Choroid plexus epithelial cell (primary cell): ENCODE data around the gene MBLAC1.
A peak's percentile ranks its signal among the peaks of the same experiment; 100 is the strongest.

Experiments
- DNase-seq: peaks from one replicate; pipeline ENCODE4 v3.0.0-alpha.2; 2010; ENCODE audit warnings: low read depth
- H3K4me3 ChIP-seq: 2 replicates; pipeline ENCODE4 v1.5.1; 2011; ENCODE audit warnings: low read depth, mild to moderate bottlenecking, control low read depth, low read length, moderate library complexity
- CTCF ChIP-seq: conservative IDR thresholded peaks from 2 replicates; pipeline ENCODE4 v1.5.1; 2011; ENCODE audit warnings: low read depth, mild to moderate bottlenecking, control low read depth, inconsistent platforms, low read length, moderate library complexity

The MBLAC1 gene

GRCh38 chr7:100085515-100085914 is 41.3 kb upstream of the MBLAC1 start:
- no peak overlapping the region for H3K4me3 ChIP-seq
- no peak for TF ChIP-seq CTCF
- DNase-seq: no peak

GRCh38 chr7:100087055-100087750 is 39.6 kb upstream of the MBLAC1 start:
- TF ChIP-seq CTCF: no peak
- DNase-seq: peak; percentile 86

GRCh38 chr7:100088095-100088620 is 38.6 kb upstream of the MBLAC1 start:
- peak overlapping the region; percentile 92 for H3K4me3 ChIP-seq
- DNase-seq: no peak
- no peak for TF ChIP-seq CTCF

More at GRCh38 chr7:100087055-100087750, 39.6 kb upstream of the MBLAC1 start:
- H3K4me3 ChIP-seq: no peak overlapping the region

GRCh38 chr7:100088621-100089457 is 37.9 kb upstream of the MBLAC1 start, which contains the start of gene COPS6:
COPS6 (plus strand) TSS chr7:100088969; CDS start chr7:100088991, 22 bp downstream.
- no peak for TF ChIP-seq CTCF
- peak within 1 kb of the TSS; percentile 92 for H3K4me3 ChIP-seq
- peak; percentile 70 for DNase-seq

GRCh38 chr7:100089458-100090196 is 37.1 kb upstream of the MBLAC1 start:
- no peak for DNase-seq
- H3K4me3 ChIP-seq: peak overlapping the region; percentile 92
- TF ChIP-seq CTCF: no peak

GRCh38 chr7:100090527-100091410 is 36.0 kb upstream of the MBLAC1 start:
- TF ChIP-seq CTCF: no peak
- DNase-seq: no peak
- no peak overlapping the region for H3K4me3 ChIP-seq
